ENCODE data around the gene BICC1.

The BICC1 gene

DNA sequence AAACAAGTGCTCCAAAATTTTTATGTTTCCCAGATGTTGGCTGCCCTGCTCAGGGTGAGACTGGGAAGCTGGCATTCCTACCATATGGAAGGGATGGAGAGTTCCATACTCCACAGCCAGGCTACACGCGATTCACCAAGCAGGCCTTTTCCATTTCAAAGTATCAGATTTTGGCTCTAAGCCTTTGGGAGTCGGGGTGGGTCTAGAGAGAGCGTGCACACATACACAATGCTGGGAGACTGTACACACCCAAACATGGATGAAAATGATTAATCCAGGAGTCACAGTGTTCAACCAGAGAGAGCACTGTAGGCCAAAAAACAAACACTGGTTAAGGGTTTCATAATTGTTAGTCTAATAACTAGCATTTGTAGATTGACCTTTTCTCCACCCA lies 295.0 kb downstream of the BICC1 start:
- DNase-seq (ENCODE audit: low read depth in 1 of 2, low spot score in 1 of 2), result no peak
- Histone ChIP-seq H3K4me3 (replicated peaks; ENCODE audit: insufficient read depth, low read length) (no peak overlapping the region), H3K27me3 (ENCODE audit: insufficient read depth, poor library complexity, severe bottlenecking) (no peaks in the 10 kb centered on the region), H3K27ac (replicated peaks) (no peak overlapping the region)
- TF ChIP-seq SPI1 (IDR thresholded peaks at IDR 0.05; ENCODE audit: borderline replicate concordance, low read depth) (no peak), POLR2AphosphoS5 (IDR thresholded peaks at IDR 0.05; ENCODE audit: low read depth) (no peak)
- TF ChIP-seq, protein P1, sequence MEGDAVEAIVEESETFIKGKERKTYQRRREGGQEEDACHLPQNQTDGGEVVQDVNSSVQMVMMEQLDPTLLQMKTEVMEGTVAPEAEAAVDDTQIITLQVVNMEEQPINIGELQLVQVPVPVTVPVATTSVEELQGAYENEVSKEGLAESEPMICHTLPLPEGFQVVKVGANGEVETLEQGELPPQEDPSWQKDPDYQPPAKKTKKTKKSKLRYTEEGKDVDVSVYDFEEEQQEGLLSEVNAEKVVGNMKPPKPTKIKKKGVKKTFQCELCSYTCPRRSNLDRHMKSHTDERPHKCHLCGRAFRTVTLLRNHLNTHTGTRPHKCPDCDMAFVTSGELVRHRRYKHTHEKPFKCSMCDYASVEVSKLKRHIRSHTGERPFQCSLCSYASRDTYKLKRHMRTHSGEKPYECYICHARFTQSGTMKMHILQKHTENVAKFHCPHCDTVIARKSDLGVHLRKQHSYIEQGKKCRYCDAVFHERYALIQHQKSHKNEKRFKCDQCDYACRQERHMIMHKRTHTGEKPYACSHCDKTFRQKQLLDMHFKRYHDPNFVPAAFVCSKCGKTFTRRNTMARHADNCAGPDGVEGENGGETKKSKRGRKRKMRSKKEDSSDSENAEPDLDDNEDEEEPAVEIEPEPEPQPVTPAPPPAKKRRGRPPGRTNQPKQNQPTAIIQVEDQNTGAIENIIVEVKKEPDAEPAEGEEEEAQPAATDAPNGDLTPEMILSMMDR (IDR thresholded peaks at IDR 0.05; ENCODE audit: insufficient read depth, low read length), result no peak

DNA sequence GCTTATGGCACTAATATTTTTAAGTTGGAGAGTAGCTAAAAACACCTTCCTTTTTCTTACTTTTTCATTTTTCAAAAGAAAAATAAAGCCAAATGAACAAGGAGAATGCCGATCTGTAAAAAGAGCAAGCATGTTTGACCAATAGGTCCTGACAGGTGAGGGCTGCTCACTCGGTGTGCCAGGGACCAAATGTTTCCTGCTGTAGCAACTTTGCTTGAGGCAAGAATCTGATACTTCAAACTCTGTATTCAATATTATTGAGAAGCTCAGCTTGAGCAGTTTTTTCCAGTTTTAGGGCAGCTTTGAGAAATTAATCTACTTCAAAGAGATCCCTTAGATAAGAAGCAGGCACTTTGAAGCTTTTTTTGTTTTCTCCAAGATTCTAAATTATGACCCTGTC lies 298.1 kb downstream of the BICC1 start:
- H3K27ac ChIP-seq (replicated peaks), result no peak overlapping the region
- H3K4me3 ChIP-seq (replicated peaks; ENCODE audit: insufficient read depth, low read length), result no peak overlapping the region
- H3K27me3 ChIP-seq (ENCODE audit: insufficient read depth, poor library complexity, severe bottlenecking), result no peaks in the 10 kb centered on the region
- no peak for TF ChIP-seq GABPA (IDR thresholded peaks at IDR 0.05; ENCODE audit: low read depth)
- TF ChIP-seq SPI1 (IDR thresholded peaks at IDR 0.05; ENCODE audit: borderline replicate concordance, low read depth), result no peak
- no peak for TF ChIP-seq POLR2AphosphoS5 (IDR thresholded peaks at IDR 0.05; ENCODE audit: low read depth)
- TF ChIP-seq, protein P1 (IDR thresholded peaks at IDR 0.05; ENCODE audit: insufficient read depth, low read length), result no peak
- TF ChIP-seq, protein P2, sequence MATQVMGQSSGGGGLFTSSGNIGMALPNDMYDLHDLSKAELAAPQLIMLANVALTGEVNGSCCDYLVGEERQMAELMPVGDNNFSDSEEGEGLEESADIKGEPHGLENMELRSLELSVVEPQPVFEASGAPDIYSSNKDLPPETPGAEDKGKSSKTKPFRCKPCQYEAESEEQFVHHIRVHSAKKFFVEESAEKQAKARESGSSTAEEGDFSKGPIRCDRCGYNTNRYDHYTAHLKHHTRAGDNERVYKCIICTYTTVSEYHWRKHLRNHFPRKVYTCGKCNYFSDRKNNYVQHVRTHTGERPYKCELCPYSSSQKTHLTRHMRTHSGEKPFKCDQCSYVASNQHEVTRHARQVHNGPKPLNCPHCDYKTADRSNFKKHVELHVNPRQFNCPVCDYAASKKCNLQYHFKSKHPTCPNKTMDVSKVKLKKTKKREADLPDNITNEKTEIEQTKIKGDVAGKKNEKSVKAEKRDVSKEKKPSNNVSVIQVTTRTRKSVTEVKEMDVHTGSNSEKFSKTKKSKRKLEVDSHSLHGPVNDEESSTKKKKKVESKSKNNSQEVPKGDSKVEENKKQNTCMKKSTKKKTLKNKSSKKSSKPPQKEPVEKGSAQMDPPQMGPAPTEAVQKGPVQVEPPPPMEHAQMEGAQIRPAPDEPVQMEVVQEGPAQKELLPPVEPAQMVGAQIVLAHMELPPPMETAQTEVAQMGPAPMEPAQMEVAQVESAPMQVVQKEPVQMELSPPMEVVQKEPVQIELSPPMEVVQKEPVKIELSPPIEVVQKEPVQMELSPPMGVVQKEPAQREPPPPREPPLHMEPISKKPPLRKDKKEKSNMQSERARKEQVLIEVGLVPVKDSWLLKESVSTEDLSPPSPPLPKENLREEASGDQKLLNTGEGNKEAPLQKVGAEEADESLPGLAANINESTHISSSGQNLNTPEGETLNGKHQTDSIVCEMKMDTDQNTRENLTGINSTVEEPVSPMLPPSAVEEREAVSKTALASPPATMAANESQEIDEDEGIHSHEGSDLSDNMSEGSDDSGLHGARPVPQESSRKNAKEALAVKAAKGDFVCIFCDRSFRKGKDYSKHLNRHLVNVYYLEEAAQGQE (IDR thresholded peaks at IDR 0.05; ENCODE audit: insufficient replicate concordance, low read depth), result no peak
- DNase-seq (ENCODE audit: low read depth in 1 of 2, low spot score in 1 of 2), result no peak

DNA sequence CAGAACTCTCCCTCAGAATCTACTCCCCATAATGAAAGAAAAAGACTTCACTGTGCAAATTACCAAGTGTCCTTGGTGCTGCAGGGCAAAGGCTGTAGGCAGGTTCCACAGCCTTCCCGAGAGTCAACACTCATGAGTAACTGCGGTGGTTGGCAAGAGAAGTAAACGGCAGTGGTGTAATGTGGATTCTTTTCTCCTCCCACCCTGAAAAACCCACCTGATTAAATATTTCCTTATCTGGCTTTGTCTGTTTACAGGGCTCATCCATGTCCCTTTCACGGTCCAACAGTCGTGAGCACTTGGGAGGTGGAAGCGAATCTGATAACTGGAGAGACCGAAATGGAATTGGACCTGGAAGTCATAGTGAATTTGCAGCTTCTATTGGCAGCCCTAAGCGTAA lies 300.9 kb downstream of the BICC1 start:
- Histone ChIP-seq H3K27ac (replicated peaks) (no peak overlapping the region), H3K4me3 (replicated peaks; ENCODE audit: insufficient read depth, low read length) (no peak overlapping the region), H3K27me3 (ENCODE audit: insufficient read depth, poor library complexity, severe bottlenecking) (no peaks in the 10 kb centered on the region)
- TF ChIP-seq, protein P2 (IDR thresholded peaks at IDR 0.05; ENCODE audit: insufficient replicate concordance, low read depth), result no peak
- TF ChIP-seq, protein P1 (IDR thresholded peaks at IDR 0.05; ENCODE audit: insufficient read depth, low read length), result no peak
- TF ChIP-seq POLR2AphosphoS5 (IDR thresholded peaks at IDR 0.05; ENCODE audit: low read depth), result no peak
- TF ChIP-seq SPI1 (IDR thresholded peaks at IDR 0.05; ENCODE audit: borderline replicate concordance, low read depth), result no peak
- no peak for TF ChIP-seq GABPA (IDR thresholded peaks at IDR 0.05; ENCODE audit: low read depth)
- no peak for DNase-seq (ENCODE audit: low read depth in 1 of 2, low spot score in 1 of 2)

DNA sequence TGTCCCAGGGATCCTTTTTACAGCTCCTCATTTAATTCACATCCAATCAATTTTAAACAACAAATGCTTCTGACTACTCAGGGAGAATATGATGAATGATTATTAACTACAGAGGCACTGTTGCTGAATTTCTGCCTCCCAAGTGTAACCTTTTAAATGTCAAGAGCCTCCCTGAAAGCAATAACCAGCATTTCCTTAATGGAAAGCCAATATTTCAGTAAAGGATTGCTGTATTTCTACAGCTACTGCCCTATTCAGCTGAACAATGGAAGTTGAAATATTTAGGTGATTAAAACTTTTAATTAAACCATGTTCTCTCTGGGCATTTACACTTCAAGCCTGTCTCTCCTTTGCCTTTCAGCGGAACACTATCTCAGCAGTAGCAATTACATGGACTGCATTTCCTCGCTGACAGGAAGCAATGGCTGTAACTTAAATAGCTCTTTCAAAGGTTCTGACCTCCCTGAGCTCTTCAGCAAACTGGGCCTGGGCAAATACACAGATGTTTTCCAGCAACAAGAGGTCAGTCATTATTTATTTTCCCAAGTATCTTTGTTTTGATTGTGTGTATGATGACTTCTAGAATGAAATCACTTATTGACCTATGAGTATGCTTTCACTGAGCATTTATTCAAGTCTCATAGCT lies 304.7 kb downstream of the BICC1 start:
- TF ChIP-seq, protein P1 (IDR thresholded peaks at IDR 0.05; ENCODE audit: insufficient read depth, low read length), result no peak
- TF ChIP-seq SPI1 (IDR thresholded peaks at IDR 0.05; ENCODE audit: borderline replicate concordance, low read depth) (no peak), GABPA (IDR thresholded peaks at IDR 0.05; ENCODE audit: low read depth) (no peak), POLR2AphosphoS5 (IDR thresholded peaks at IDR 0.05; ENCODE audit: low read depth) (no peak)
- TF ChIP-seq, protein P2 (IDR thresholded peaks at IDR 0.05; ENCODE audit: insufficient replicate concordance, low read depth), result no peak
- DNase-seq (ENCODE audit: low read depth in 1 of 2, low spot score in 1 of 2), result no peak
- no peak overlapping the region for H3K27ac ChIP-seq (replicated peaks)
- H3K4me3 ChIP-seq (replicated peaks; ENCODE audit: insufficient read depth, low read length), result no peak overlapping the region
- H3K27me3 ChIP-seq (ENCODE audit: insufficient read depth, poor library complexity, severe bottlenecking), result peaks cover 3% of the 10 kb centered on the region

All from HL-60 (cell line).